Muscle of leg (tissue), 11 donors: Measurements from ENCODE around the gene SAT2. TPM values are rescaled to one million over a fixed set of nuclear protein-coding genes. Genes with fewer than 3 reads are reported as not detected.
"Not testable (repeated sequence)": the region's sequence is repeated elsewhere in the genome, so short reads cannot be mapped to it uniquely, and the experiment has no call there.

Experiments used
- DNase-seq: peaks from one replicate; pipeline ENCODE4 v3.0.0; 2013
- H3K27ac ChIP-seq: one replicate; pipeline ENCODE4 v1.5.1; 2013; ENCODE audit warnings: mild to moderate bottlenecking, low read length, control low read depth
- H3K27me3 ChIP-seq: one replicate; pipeline ENCODE4 v1.6.1; 2013; ENCODE audit warnings: low read length; ENCODE audit not compliant: control insufficient read depth, insufficient read depth
- H3K36me3 ChIP-seq: one replicate; pipeline ENCODE4 v1.6.1; 2013; ENCODE audit warnings: low read length; ENCODE audit not compliant: control insufficient read depth, insufficient read depth
- H3K4me1 ChIP-seq: one replicate; pipeline ENCODE4 v1.6.1; 2013; ENCODE audit warnings: low read length; ENCODE audit not compliant: control insufficient read depth, insufficient read depth
- H3K4me3 ChIP-seq: one replicate; pipeline ENCODE4 v1.5.1; 2013; ENCODE audit warnings: low read length, control low read depth
- H3K9me3 ChIP-seq: replicated peaks from 2 replicates; pipeline ENCODE4 v1.6.1; 2013; ENCODE audit warnings: low read depth, low read length; ENCODE audit not compliant: control insufficient read depth
- WGBS: methylation state at CpG from one replicate; pipeline ENCODE4 v1.1.5; 2013; ENCODE audit warnings: missing lambda C conversion rate; ENCODE audit not compliant: insufficient coverage; 5-methylcytosine and 5-hydroxymethylcytosine counted together
- polyA plus RNA-seq, 8 donors: library from polyadenylated mRNA; unstranded; fragments of 120-200 nt; gene quantifications; one replicate each; pipeline versions ENCODE4 v1.2.1 to v1.2.3, GENCODE V29; 2013; ENCODE audit warnings: inconsistent platforms in 1 of 8, low replicate concordance in 1 of 8; ENCODE audit not compliant: insufficient read length in 8 of 8, insufficient read depth in 1 of 8
- total RNA-seq: library from RNA; stranded (reverse); fragments of 120-200 nt; gene quantifications from one replicate; pipeline ENCODE4 v1.2.4, GENCODE V29; 2013

SAT2 gene
- total and polyA plus RNA-seq, 9 donors = 61.5 to 82.1 (median 70.6) TPM

- not testable (repeated sequence) for H3K4me1 ChIP-seq, H3K27me3 ChIP-seq, DNase-seq, H3K36me3 ChIP-seq, H3K4me3 ChIP-seq, H3K27ac ChIP-seq, H3K9me3 ChIP-seq
- 51% methylated on average over 6 of the region's 7 CpGs for WGBS
These were observed 14.0 kb upstream of the SAT2 start for GRCh38 chr17:7641635-7642034.

GRCh38 chr17:7640783-7641182 lies 13.2 kb upstream of the SAT2 start:
- Histone ChIP-seq H3K36me3 (no peaks in the 10 kb centered on the region), H3K4me1 (no peaks in the 10 kb centered on the region), H3K9me3 (no peaks in the 10 kb centered on the region), H3K4me3 (no peak overlapping the region), H3K27ac (no peak overlapping the region), H3K27me3 (no peaks in the 10 kb centered on the region)
- no peak for DNase-seq
- WGBS = 91% methylated on average over 25 of the region's 26 CpGs

- Histone ChIP-seq H3K4me3 (no peak overlapping the region), H3K27ac (no peak overlapping the region), H3K36me3 (no peaks in the 10 kb centered on the region), H3K27me3 (peaks cover 5% of the 10 kb centered on the region), H3K4me1 (peaks cover 4% of the 10 kb centered on the region), H3K9me3 (no peaks in the 10 kb centered on the region)
- 56% methylated on average over 4 of the region's 5 CpGs for WGBS
- no peak for DNase-seq
These were observed 8.5 kb upstream of the SAT2 start for GRCh38 chr17:7636163-7636562.

- no peaks in the 10 kb centered on the region for H3K9me3 ChIP-seq
These were observed 6.8 kb upstream of the SAT2 start for GRCh38 chr17:7634384-7634783.

GRCh38 chr17:7633093-7633492 lies 5.5 kb upstream of the SAT2 start:
- DNase-seq = no peak
- H3K9me3 ChIP-seq = no peaks in the 10 kb centered on the region
- no peak overlapping the region for H3K4me3 ChIP-seq
- no peak overlapping the region for H3K27ac ChIP-seq
- WGBS = no CpG with 5 or more reads among the region's 2 CpGs
- peaks cover 5% of the 10 kb centered on the region for H3K27me3 ChIP-seq
- no peaks in the 10 kb centered on the region for H3K36me3 ChIP-seq
- H3K4me1 ChIP-seq = peaks cover 5% of the 10 kb centered on the region

More at GRCh38 chr17:7634384-7634783, 6.8 kb upstream of the SAT2 start:
- no peak overlapping the region for H3K4me3 ChIP-seq
- no peak overlapping the region for H3K27ac ChIP-seq
- H3K4me1 ChIP-seq = peaks cover 4% of the 10 kb centered on the region
- peaks cover 5% of the 10 kb centered on the region for H3K27me3 ChIP-seq
- 42% methylated on average over 2 of the region's 5 CpGs for WGBS
- H3K36me3 ChIP-seq = no peaks in the 10 kb centered on the region
- DNase-seq = peak; percentile 85

- no peak for DNase-seq
- Histone ChIP-seq H3K9me3 (no peaks in the 10 kb centered on the region), H3K4me1 (peaks cover 8% of the 10 kb centered on the region), H3K4me3 (no peak overlapping the region), H3K27me3 (peaks cover 5% of the 10 kb centered on the region), H3K36me3 (no peaks in the 10 kb centered on the region), H3K27ac (no peak overlapping the region)
- no CpG with 5 or more reads among the region's 6 CpGs for WGBS
These were observed 4.9 kb upstream of the SAT2 start for GRCh38 chr17:7632492-7632894.

- 77% methylated on average over 11 of the region's 11 CpGs for WGBS
These were observed 4.1 kb upstream of the SAT2 start for GRCh38 chr17:7631398-7632380.

GRCh38 chr17:7629939-7630571 lies 2.4 kb upstream of the SAT2 start, which contains the start of gene SHBG:
Gene SHBG, plus strand, starts transcription at chr17:7630135. Its CDS starts 38 bp downstream, at chr17:7630173.
- Histone ChIP-seq H3K4me1 (peaks cover 18% of the 10 kb centered on the region), H3K27ac (no peak within 1 kb of the TSS), H3K36me3 (peaks cover 6% of the 10 kb centered on the region), H3K27me3 (peaks cover 3% of the 10 kb centered on the region), H3K4me3 (no peak within 1 kb of the TSS), H3K9me3 (no peaks in the 10 kb centered on the region)
- DNase-seq = no peak
- 68% methylated on average over 10 of the region's 13 CpGs for WGBS

More at GRCh38 chr17:7631398-7632380, 4.1 kb upstream of the SAT2 start:
- no peak overlapping the region for H3K27ac ChIP-seq
- DNase-seq = no peak
- H3K9me3 ChIP-seq = no peaks in the 10 kb centered on the region
- peaks cover 12% of the 10 kb centered on the region for H3K4me1 ChIP-seq
- no peaks in the 10 kb centered on the region for H3K36me3 ChIP-seq
- peaks cover 5% of the 10 kb centered on the region for H3K27me3 ChIP-seq
- H3K4me3 ChIP-seq = no peak overlapping the region

- Histone ChIP-seq H3K27me3 (no peaks in the 10 kb centered on the region), H3K4me1 (peaks cover 14% of the 10 kb centered on the region), H3K36me3 (peaks cover 6% of the 10 kb centered on the region), H3K9me3 (no peaks in the 10 kb centered on the region), H3K4me3 (peak overlapping the region; percentile 87), H3K27ac (peak overlapping the region; percentile 98)
- DNase-seq = no peak
- no CpG with 5 or more reads among the region's 6 CpGs for WGBS
These were observed 718 bp downstream of the SAT2 start for GRCh38 chr17:7626956-7627249.

GRCh38 chr17:7626307-7626706 lies 1.3 kb downstream of the SAT2 start:
- no peaks in the 10 kb centered on the region for H3K27me3 ChIP-seq
- H3K36me3 ChIP-seq = peaks cover 6% of the 10 kb centered on the region
- peaks cover 14% of the 10 kb centered on the region for H3K4me1 ChIP-seq
- whole genome bisulfite sequencing = 79% methylated on average over 6 of the region's 7 CpGs
- no peak overlapping the region for H3K4me3 ChIP-seq
- DNase-seq = peak; percentile 60
- no peaks in the 10 kb centered on the region for H3K9me3 ChIP-seq
- peak overlapping the region; percentile 98 for H3K27ac ChIP-seq
